ENCODE measurements around the gene C3orf20.
"Not testable (repeated sequence)": the region's sequence is repeated elsewhere in the genome, so short reads cannot be mapped to it uniquely, and the experiment has no call there.

C3orf20 gene

GRCh38 chr3:14700891-14701290 is 25.9 kb downstream of the C3orf20 start:
- no peak for DNase-seq (ENCODE audit: low read depth)

GRCh38 chr3:14701676-14702075 is 26.7 kb downstream of the C3orf20 start:
- DNase-seq (ENCODE audit: low read depth): no peak

- DNase-seq (ENCODE audit: low read depth): no peak
Measured at GRCh38 chr3:14703128-14703750, 28.3 kb downstream of the C3orf20 start.

GRCh38 chr3:14703791-14704190 is 28.9 kb downstream of the C3orf20 start:
- DNase-seq (ENCODE audit: low read depth): no peak

GRCh38 chr3:14706096-14706495 is 31.2 kb downstream of the C3orf20 start:
- DNase-seq (ENCODE audit: low read depth): no peak

GRCh38 chr3:14716591-14716990 is 41.6 kb downstream of the C3orf20 start:
- no peak for DNase-seq (ENCODE audit: low read depth)

- no peak for DNase-seq (ENCODE audit: low read depth)
Measured at GRCh38 chr3:14717307-14717706, 42.4 kb downstream of the C3orf20 start.

- no peak for DNase-seq (ENCODE audit: low read depth)
Measured at GRCh38 chr3:14718539-14718938, 43.6 kb downstream of the C3orf20 start.

GRCh38 chr3:14719006-14719405 is 44.1 kb downstream of the C3orf20 start:
- no peak for DNase-seq (ENCODE audit: low read depth)

- no peak for DNase-seq (ENCODE audit: low read depth)
Measured at GRCh38 chr3:14721126-14721864, 46.4 kb downstream of the C3orf20 start.

- no peak for DNase-seq (ENCODE audit: low read depth)
Measured at GRCh38 chr3:14725013-14725412, 50.1 kb downstream of the C3orf20 start.

- DNase-seq (ENCODE audit: low read depth): no peak
Measured at GRCh38 chr3:14725564-14726440, 50.9 kb downstream of the C3orf20 start.

- no peak for DNase-seq (ENCODE audit: low read depth)
Measured at GRCh38 chr3:14726441-14726780, 51.5 kb downstream of the C3orf20 start.

- DNase-seq (ENCODE audit: low read depth): no peak
Measured at GRCh38 chr3:14728113-14728512, 53.2 kb downstream of the C3orf20 start.

GRCh38 chr3:14730703-14731382 is 55.9 kb downstream of the C3orf20 start:
- DNase-seq (ENCODE audit: low read depth): no peak

GRCh38 chr3:14740983-14741382 is 66.0 kb downstream of the C3orf20 start:
- DNase-seq (ENCODE audit: low read depth): no peak

GRCh38 chr3:14741510-14741909 is 66.6 kb downstream of the C3orf20 start:
- no peak for DNase-seq (ENCODE audit: low read depth)

GRCh38 chr3:14744556-14744955 is 69.6 kb downstream of the C3orf20 start:
- DNase-seq (ENCODE audit: low read depth): no peak

GRCh38 chr3:14750650-14751049 is 75.7 kb downstream of the C3orf20 start:
- no peak for DNase-seq (ENCODE audit: low read depth)

GRCh38 chr3:14752979-14753378 is 78.0 kb downstream of the C3orf20 start:
- DNase-seq (ENCODE audit: low read depth): not testable (repeated sequence)

GRCh38 chr3:14757153-14757700 is 82.3 kb downstream of the C3orf20 start:
- DNase-seq (ENCODE audit: low read depth): no peak

GRCh38 chr3:14758297-14758696 is 83.4 kb downstream of the C3orf20 start:
- DNase-seq (ENCODE audit: low read depth): no peak
